ENCODE measurements around the gene HSPA12A.

Gene HSPA12A

DNA sequence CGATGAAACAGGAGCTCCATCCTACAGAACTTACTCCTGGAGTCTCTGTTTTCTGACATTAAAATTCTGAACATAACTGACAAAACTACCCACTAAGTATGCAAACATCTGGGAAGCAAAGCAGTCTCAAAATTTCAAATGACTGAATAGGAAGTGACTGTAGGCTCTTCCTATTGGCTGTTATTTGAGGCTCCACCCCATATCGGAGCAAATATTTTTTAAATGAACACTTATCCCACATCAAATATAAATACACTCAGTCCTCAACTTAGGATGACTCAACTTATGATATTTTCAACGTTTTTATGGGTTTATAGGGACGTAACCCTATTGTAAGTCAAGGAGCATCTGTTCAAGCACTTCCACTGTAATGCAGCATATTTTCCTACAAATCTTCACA, 8.8 kb downstream of the HSPA12A start:
- Histone ChIP-seq H3K14ac (ENCODE audit: low read length) (no peak overlapping the region), H3K4me2 (ENCODE audit: low read length) (no peak overlapping the region), H3K36me3 (ENCODE audit: control insufficient read depth in 1 of 2, insufficient read depth in 2 of 2, low read length in 2 of 2) (no peaks in the 10 kb centered on the region), H4K91ac (ENCODE audit: low read depth, low read length) (no peak overlapping the region), H3K4ac (ENCODE audit: low read depth, low read length) (no peak overlapping the region), H3K4me1 (ENCODE audit: control insufficient read depth in 1 of 2, insufficient read depth in 2 of 2, low read length in 2 of 2) (no peaks in the 10 kb centered on the region), H2BK12ac (ENCODE audit: low read length) (no peak overlapping the region), H3K9ac (ENCODE audit: low read length) (no peak overlapping the region), H3K27me3 (ENCODE audit: insufficient read depth, low read length) (no peaks in the 10 kb centered on the region), H4K8ac (ENCODE audit: low read depth, low read length) (no peak overlapping the region), H2AK5ac (ENCODE audit: low read length) (no peak overlapping the region), H4K12ac (ENCODE audit: low read depth, low read length) (no peak overlapping the region), H3K23ac (ENCODE audit: low read length) (no peak overlapping the region), H3K79me1 (ENCODE audit: low read length) (no peaks in the 10 kb centered on the region), H2AFZ (ENCODE audit: insufficient read depth, low read length, poor library complexity) (no peak overlapping the region), H2BK5ac (ENCODE audit: low read depth, low read length, poor library complexity) (no peak overlapping the region), H3K4me3 (ENCODE audit: low read depth, low read length) (no peak overlapping the region), H3K9me3 (ENCODE audit: insufficient read depth, low read depth, low read length) (no peaks in the 10 kb centered on the region), H3K18ac (ENCODE audit: low read length) (no peak overlapping the region), H3K27ac (ENCODE audit: low read depth, low read length) (no peak overlapping the region), H3K79me2 (ENCODE audit: control insufficient read depth, insufficient read depth, low read length, poor library complexity) (no peaks in the 10 kb centered on the region), H2BK120ac (ENCODE audit: insufficient read depth, low read length, poor library complexity) (no peak overlapping the region)
- no CpG with 5 or more reads among the region's 4 CpGs for WGBS (ENCODE audit: extremely low coverage, insufficient coverage, insufficient read length)
- DNase-seq, result no peak

- Histone ChIP-seq H3K4me1 (ENCODE audit: control insufficient read depth in 1 of 2, insufficient read depth in 2 of 2, low read length in 2 of 2) (no peaks in the 10 kb centered on the region), H3K9me3 (ENCODE audit: insufficient read depth, low read depth, low read length) (no peaks in the 10 kb centered on the region), H3K36me3 (ENCODE audit: control insufficient read depth in 1 of 2, insufficient read depth in 2 of 2, low read length in 2 of 2) (no peaks in the 10 kb centered on the region), H3K27me3 (ENCODE audit: insufficient read depth, low read length) (no peaks in the 10 kb centered on the region), H2BK5ac (ENCODE audit: low read depth, low read length, poor library complexity) (no peak overlapping the region), H3K4ac (ENCODE audit: low read depth, low read length) (no peak overlapping the region), H4K8ac (ENCODE audit: low read depth, low read length) (no peak overlapping the region), H3K4me2 (ENCODE audit: low read length) (no peak overlapping the region), H2AK5ac (ENCODE audit: low read length) (no peak overlapping the region), H3K27ac (ENCODE audit: low read depth, low read length) (no peak overlapping the region), H2AFZ (ENCODE audit: insufficient read depth, low read length, poor library complexity) (no peak overlapping the region), H2BK120ac (ENCODE audit: insufficient read depth, low read length, poor library complexity) (no peak overlapping the region), H3K79me1 (ENCODE audit: low read length) (no peaks in the 10 kb centered on the region), H3K14ac (ENCODE audit: low read length) (no peak overlapping the region), H3K9ac (ENCODE audit: low read length) (no peak overlapping the region), H4K12ac (ENCODE audit: low read depth, low read length) (no peak overlapping the region), H2BK12ac (ENCODE audit: low read length) (no peak overlapping the region), H3K79me2 (ENCODE audit: control insufficient read depth, insufficient read depth, low read length, poor library complexity) (no peaks in the 10 kb centered on the region), H3K4me3 (ENCODE audit: low read depth, low read length) (no peak overlapping the region), H3K18ac (ENCODE audit: low read length) (no peak overlapping the region), H4K91ac (ENCODE audit: low read depth, low read length) (no peak overlapping the region), H3K23ac (ENCODE audit: low read length) (no peak overlapping the region)
- DNase-seq, result peak in 1 of 2 donors; percentile 8
- WGBS (ENCODE audit: extremely low coverage, insufficient coverage, insufficient read length), result no CpG with 5 or more reads among the region's 8 CpGs
Measured at GRCh38 chr10:116732573-116732972, 9.8 kb downstream of the HSPA12A start.

GRCh38 chr10:116730464-116731260, 11.7 kb downstream of the HSPA12A start:
- Histone ChIP-seq H3K9ac (ENCODE audit: low read length) (no peak overlapping the region), H3K79me2 (ENCODE audit: control insufficient read depth, insufficient read depth, low read length, poor library complexity) (no peaks in the 10 kb centered on the region), H3K4ac (ENCODE audit: low read depth, low read length) (no peak overlapping the region), H3K23ac (ENCODE audit: low read length) (no peak overlapping the region), H3K9me3 (ENCODE audit: insufficient read depth, low read depth, low read length) (no peaks in the 10 kb centered on the region), H3K18ac (ENCODE audit: low read length) (no peak overlapping the region), H2AFZ (ENCODE audit: insufficient read depth, low read length, poor library complexity) (no peak overlapping the region), H3K4me2 (ENCODE audit: low read length) (no peak overlapping the region), H2AK5ac (ENCODE audit: low read length) (no peak overlapping the region), H3K27ac (ENCODE audit: low read depth, low read length) (no peak overlapping the region), H2BK120ac (ENCODE audit: insufficient read depth, low read length, poor library complexity) (no peak overlapping the region), H4K8ac (ENCODE audit: low read depth, low read length) (no peak overlapping the region), H3K14ac (ENCODE audit: low read length) (no peak overlapping the region), H2BK12ac (ENCODE audit: low read length) (no peak overlapping the region), H3K4me3 (ENCODE audit: low read depth, low read length) (no peak overlapping the region), H2BK5ac (ENCODE audit: low read depth, low read length, poor library complexity) (no peak overlapping the region), H3K79me1 (ENCODE audit: low read length) (no peaks in the 10 kb centered on the region), H3K4me1 (ENCODE audit: control insufficient read depth in 1 of 2, insufficient read depth in 2 of 2, low read length in 2 of 2) (no peaks in the 10 kb centered on the region), H4K12ac (ENCODE audit: low read depth, low read length) (no peak overlapping the region), H4K91ac (ENCODE audit: low read depth, low read length) (no peak overlapping the region), H3K27me3 (ENCODE audit: insufficient read depth, low read length) (no peaks in the 10 kb centered on the region), H3K36me3 (ENCODE audit: control insufficient read depth in 1 of 2, insufficient read depth in 2 of 2, low read length in 2 of 2) (no peaks in the 10 kb centered on the region)
- WGBS (ENCODE audit: extremely low coverage, insufficient coverage, insufficient read length), result no CpG with 5 or more reads among the region's 14 CpGs
- no peak for DNase-seq

GRCh38 chr10:116729243-116729642, 13.1 kb downstream of the HSPA12A start:
- Histone ChIP-seq H4K91ac (ENCODE audit: low read depth, low read length) (no peak overlapping the region), H3K4me1 (ENCODE audit: control insufficient read depth in 1 of 2, insufficient read depth in 2 of 2, low read length in 2 of 2) (no peaks in the 10 kb centered on the region), H2BK12ac (ENCODE audit: low read length) (no peak overlapping the region), H3K4me3 (ENCODE audit: low read depth, low read length) (no peak overlapping the region), H2AK5ac (ENCODE audit: low read length) (no peak overlapping the region), H3K27ac (ENCODE audit: low read depth, low read length) (no peak overlapping the region), H3K79me1 (ENCODE audit: low read length) (no peaks in the 10 kb centered on the region), H4K8ac (ENCODE audit: low read depth, low read length) (no peak overlapping the region), H3K4me2 (ENCODE audit: low read length) (no peak overlapping the region), H3K9ac (ENCODE audit: low read length) (no peak overlapping the region), H2AFZ (ENCODE audit: insufficient read depth, low read length, poor library complexity) (no peak overlapping the region), H3K18ac (ENCODE audit: low read length) (no peak overlapping the region), H3K79me2 (ENCODE audit: control insufficient read depth, insufficient read depth, low read length, poor library complexity) (no peaks in the 10 kb centered on the region), H3K9me3 (ENCODE audit: insufficient read depth, low read depth, low read length) (no peaks in the 10 kb centered on the region), H3K4ac (ENCODE audit: low read depth, low read length) (no peak overlapping the region), H2BK120ac (ENCODE audit: insufficient read depth, low read length, poor library complexity) (no peak overlapping the region), H3K23ac (ENCODE audit: low read length) (no peak overlapping the region), H3K27me3 (ENCODE audit: insufficient read depth, low read length) (no peaks in the 10 kb centered on the region), H4K12ac (ENCODE audit: low read depth, low read length) (no peak overlapping the region), H3K14ac (ENCODE audit: low read length) (no peak overlapping the region), H2BK5ac (ENCODE audit: low read depth, low read length, poor library complexity) (no peak overlapping the region), H3K36me3 (ENCODE audit: control insufficient read depth in 1 of 2, insufficient read depth in 2 of 2, low read length in 2 of 2) (no peaks in the 10 kb centered on the region)
- DNase-seq, result no peak
- WGBS (ENCODE audit: extremely low coverage, insufficient coverage, insufficient read length), result no CpG with 5 or more reads among the region's 7 CpGs
